Activated naive CD8-positive, alpha-beta T cell treated with anti-CD3 and anti-CD28 coated beads, Interleukin-2, amount 50 U/mL, for 16 hours (primary cell): Measurements from ENCODE around the gene PLEKHG5.
A peak's percentile ranks its signal among the peaks of the same experiment; 100 is the strongest.
"Not testable (repeated sequence)": the region's sequence is repeated elsewhere in the genome, so short reads cannot be mapped to it uniquely, and the experiment has no call there.

Experiments used
- DNase-seq: peaks from one replicate; pipeline ENCODE4 v3.0.0-alpha.2; 2020; ENCODE audit warnings: low read depth, low spot score

PLEKHG5 gene

DNA sequence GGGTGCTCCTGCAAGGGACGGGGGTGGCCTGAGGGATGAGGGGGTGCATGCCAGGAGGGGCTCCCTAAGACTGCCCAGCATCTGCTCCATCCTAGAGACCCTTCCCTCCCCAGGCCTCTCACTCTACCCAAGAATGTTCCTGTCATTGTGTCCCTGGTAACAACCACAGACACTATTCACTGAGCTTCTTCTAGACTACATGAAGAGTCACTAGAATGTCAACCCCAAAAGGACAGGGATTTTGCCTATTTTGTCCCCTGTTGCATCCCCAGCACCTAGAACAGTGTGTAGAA, 28.4 kb downstream of the PLEKHG5 start:
- no peak for DNase-seq

GRCh38 chr1:6462412-6463119, 28.9 kb downstream of the PLEKHG5 start:
- no peak for DNase-seq

DNA sequence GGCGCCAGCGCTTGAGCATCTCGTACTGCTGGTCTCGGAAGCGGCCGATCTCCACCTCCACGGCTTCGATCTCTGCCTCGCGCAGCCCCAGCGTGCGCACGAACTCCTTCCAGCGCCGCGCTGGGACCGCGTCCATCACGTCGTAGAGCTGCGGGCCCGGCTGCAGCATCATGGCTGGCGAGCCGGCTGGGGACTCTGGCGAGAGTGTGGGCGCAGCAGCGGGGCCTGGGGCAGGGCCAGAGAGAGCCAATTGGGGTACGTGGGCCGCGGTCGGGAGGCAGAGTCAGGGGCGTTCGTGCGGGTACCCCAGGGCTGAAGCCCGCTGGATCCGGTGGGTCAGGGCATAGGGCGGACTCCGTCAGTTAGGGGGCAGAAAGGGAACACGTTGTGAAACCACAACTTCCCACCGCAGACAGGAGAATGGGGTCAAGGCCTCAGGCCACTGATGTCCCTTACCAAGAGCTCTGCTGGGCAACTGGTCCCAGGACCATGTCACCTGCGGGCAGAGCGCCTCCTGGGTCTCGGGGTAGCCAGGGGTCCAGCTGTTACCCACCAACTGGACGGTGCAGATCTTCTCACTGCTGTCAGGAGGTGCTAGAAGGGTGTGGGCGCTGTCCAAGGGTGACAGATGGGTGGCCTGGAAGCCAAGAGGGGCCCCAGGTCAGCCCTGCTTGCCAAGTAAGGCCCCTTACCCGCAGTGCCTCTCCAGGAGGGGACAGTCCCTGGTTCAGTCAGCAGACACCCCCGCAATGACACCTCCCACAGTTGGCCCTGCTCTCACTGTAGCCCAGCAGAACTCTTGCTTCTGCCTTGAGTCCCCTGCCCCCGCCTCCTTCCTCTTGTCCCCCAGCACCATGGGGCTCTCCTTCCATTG, 29.7 kb downstream of the PLEKHG5 start:
- DNase-seq, result no peak

GRCh38 chr1:6461051-6461530, 30.4 kb downstream of the PLEKHG5 start:
- no peak for DNase-seq

DNA sequence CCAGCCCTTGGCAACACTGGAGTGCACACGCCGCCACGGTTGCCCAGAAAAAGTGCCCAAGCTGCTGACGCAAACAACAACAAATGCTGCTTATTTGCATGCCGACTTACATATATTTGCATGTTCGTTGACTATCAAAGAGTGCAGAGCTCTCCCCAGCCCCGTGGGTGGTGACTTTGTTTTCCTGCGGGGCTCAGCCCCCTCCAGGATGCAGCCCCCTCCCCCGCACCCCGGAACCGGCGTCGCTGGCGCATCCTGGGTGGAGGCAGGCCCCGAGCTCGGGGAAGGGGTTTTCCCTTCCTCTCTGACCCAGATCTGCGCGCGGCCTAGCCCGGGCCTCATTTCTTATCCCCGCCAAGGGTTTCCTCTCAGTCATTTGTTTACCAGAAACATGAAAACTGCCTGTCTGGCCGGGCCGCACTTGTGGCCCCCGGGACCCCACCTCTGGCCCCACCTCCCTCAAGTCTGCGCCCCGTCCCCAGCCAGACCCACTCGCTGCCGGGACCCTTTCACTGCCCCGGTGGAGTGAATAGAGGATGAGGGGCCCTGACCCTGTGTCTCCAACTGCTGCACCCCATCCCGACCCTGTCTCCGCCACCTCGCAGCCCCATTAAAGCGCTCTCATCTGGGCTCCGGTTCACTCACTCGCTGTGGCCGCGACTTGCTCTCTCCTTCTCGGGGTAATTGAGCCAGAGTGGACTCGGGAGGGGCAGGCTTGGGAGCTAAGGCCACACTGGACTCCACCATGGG, 31.0 kb downstream of the PLEKHG5 start:
- peak; percentile 48 for DNase-seq

DNA sequence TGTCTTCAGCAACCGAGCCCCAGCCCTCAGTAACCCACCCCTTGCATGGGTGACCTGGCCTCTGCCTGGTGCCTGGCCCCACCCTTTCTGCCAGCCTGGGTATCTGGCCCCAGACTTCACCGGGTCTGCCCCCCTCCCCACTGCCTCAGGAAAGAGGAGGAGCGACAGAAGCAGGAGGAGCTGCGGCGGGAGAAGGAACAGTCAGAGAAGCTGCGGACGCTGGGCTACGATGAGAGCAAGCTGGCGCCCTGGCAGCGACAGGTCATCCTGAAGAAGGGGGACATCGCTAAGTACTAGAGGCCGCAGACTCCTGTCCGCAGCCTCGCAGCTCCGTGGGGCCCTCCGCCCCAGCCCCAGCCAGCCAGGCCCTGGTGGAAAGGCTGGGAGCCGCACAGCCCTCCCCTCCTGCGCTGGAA, 31.6 kb downstream of the PLEKHG5 start:
- no peak for DNase-seq

- no peak for DNase-seq
These were observed 34.5 kb downstream of the PLEKHG5 start for GRCh38 chr1:6456800-6457466.

DNA sequence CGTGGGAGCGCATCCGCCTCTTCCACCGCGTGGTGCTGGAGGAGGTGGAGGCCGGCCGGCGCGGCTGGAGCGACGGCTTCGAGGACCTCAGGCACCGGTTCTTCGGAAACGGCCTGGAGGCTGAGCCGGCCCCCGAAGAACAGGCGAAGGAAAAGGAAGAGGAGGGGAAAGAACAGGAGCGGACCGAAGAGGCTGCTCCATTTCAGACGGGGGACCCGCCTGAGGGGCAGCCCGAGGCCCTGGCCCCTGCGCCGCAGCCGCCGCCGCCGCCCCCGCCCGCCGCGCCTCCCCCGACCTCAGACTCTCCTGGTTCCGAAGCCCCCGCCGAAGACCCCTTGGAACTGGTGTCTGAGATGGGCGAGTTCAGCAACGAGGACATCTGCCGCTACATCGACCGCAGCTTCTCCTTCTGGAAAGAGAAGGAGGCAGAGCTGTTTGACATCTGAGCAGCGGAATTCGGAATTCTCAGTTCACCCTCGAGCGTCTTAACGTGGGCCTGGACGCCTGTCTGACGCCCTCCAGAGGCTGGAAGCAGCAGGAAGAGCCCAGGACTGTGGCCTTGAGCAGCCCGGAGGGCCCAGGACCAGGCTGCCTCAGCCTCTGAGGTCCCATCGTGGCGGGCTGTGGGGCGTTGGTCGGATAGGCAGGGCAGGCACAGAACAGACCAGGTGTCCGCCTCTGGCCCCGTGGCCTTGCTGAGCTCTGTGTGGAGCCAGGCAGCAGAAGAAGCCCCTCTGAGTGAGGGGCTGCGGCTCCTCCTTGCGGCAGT, 35.5 kb downstream of the PLEKHG5 start:
- DNase-seq, result not testable (repeated sequence)

DNA sequence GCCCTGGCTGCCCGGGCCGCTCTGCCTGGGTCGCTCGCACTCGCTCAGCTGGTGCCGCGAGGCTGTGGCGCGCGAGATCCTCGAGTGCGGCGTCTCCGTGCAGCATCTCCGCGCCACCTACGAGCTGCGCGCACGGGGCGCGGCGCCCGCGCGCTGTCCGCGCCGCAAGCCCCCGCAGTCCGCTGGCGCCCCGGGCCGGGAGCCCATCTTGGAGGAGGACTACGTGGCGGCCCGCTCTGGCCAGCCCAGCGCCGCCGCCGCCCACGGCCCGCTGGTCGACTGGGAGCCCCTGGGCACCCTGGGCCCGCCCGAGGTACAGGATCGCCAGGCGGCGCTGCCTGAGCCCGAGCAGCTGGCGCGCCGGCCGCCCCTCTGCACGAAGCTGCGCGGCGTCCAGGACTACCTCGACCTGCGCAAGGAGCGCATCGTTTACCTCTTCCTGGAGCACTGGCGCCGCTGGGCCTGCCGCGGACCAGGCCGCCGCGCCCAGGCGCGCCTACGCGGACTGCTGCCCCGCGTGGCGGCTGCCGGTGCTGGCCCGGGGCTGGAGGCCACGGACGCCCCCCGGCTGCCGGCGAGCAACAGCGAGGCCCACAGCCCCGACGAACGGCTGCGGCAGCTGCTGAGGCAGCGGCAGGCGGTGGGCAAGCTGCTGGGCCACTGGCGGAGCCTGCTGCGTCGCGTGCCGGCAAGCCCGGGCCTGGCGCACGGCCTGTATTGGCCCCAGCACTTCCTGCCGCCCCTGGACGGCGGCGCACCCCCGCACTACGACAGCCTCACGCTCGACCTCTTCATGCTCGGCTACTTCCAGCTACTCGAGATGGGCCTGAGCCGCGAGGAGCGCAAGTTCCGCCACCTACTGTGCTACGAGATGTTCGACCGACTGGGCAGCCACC, 36.4 kb downstream of the PLEKHG5 start:
- no peak for DNase-seq

- not testable (repeated sequence) for DNase-seq
These were observed 37.3 kb downstream of the PLEKHG5 start for GRCh38 chr1:6453895-6454855.

DNA sequence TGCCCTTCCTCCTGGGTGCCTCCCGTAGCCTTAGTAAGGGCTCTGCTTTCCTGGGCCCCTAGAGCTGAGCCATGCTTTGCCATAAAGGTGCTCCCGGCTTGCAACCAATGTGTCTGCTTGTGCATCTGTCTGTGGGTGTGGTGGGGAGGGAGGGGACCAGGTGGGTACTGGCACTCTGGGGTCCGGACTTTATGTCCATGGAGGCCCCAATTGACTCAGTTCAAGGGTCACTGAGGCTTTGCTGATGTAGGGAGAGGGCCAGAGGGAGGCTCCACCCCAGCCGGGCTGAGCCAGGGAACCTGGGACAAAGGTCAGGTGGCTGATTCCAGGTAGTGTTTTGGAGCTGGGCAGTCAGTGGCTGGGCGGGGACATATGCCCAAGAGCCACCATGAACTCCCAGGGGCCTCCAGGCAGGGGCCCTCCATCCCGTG, 40.5 kb downstream of the PLEKHG5 start:
- no peak for DNase-seq

DNA sequence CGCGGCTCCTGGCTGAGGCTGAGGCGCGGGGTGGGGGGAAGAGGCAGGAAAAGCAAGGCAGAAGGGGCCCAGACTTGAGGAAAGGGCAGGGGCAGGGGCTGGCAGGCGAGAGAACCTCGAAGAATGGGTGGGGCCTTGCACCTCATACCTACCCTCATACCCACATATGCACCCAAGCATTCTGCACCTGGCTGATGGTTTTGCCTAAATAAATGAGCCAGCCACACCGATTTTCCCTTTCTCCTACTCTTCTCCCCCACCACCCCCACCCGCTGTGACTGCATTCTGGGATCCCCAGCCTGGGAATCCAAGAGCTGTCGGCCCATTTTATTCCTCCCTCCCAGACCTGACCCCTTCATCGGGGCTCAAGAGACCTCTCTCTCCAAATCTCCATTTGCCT, 41.0 kb downstream of the PLEKHG5 start:
- not testable (repeated sequence) for DNase-seq

GRCh38 chr1:6450005-6450450, 41.4 kb downstream of the PLEKHG5 start:
- DNase-seq, result no peak

DNA sequence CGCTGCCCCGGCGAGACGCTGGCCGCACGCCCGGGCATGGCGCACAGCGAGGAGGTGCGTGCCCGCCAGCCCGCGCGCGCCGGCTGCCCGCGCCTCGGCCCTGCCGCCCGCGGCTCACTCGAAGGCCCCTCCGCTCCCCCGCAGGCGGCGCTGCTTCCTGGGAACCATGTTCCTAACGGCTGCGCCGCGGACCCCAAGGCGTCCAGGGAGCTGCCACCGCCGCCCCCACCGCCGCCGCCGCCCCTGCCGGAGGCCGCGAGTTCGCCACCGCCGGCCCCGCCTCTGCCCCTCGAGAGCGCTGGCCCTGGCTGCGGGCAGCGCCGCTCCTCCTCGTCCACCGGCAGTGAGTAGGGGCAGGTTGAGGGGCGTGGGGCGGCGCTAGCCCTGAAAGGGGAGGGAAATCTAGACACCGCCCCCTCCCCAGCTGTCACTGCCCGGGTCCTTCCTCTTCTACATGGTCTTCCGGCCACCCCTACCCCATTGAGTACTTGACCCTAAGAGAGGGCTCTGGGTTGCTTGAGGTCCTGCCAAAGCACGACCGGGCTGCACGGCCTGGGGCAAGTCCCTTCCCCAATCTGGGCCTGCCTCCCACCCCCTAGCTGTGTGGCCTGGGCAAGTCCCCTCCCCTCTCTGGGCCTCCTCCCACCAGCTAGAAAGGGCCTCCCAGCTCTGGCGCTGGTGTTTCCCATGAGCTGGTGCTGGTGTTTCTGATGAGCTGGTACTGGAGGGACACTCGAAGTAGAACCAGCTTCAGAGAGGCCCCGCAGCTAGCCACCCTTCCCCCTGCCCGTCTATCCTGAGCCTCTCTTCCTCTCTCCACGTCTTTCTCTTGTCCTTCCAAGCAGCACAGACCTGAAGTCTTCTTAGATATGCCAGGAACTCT, 42.5 kb downstream of the PLEKHG5 start:
- DNase-seq, result no peak

GRCh38 chr1:6447818-6448748, 43.4 kb downstream of the PLEKHG5 start:
- no peak for DNase-seq

- no peak for DNase-seq
These were observed 44.2 kb downstream of the PLEKHG5 start for GRCh38 chr1:6447016-6447817.
